Activated effector memory CD4-positive, alpha-beta T cell treated with Interleukin-2 at 50 U/mL for 16 hours (primary cell): Measurements from ENCODE around the gene KLHL15.
"Not testable (repeated sequence)": the region's sequence is repeated elsewhere in the genome, so short reads cannot be mapped to it uniquely, and the experiment has no call there.

Experiments used
- DNase-seq: peaks from one replicate; pipeline ENCODE4 v3.0.0-alpha.2; 2020

The KLHL15 gene

GRCh38 chrX:24027086-24027485 lies at the start of gene KLHL15:
Gene KLHL15, minus strand, starts transcription at chrX:24027186. Its CDS starts 20,493 bp downstream, at chrX:24006693.
- DNase-seq: no peak

- DNase-seq: no peak
Measured at GRCh38 chrX:24069877-24070276, 42.9 kb upstream of the KLHL15 start.

GRCh38 chrX:24063488-24063887 lies 36.5 kb upstream of the KLHL15 start:
- DNase-seq: no peak

- no peak for DNase-seq
Measured at GRCh38 chrX:24055043-24055356, 28.0 kb upstream of the KLHL15 start.

- peak; percentile 81 for DNase-seq
Measured at GRCh38 chrX:24054182-24055042, 27.4 kb upstream of the KLHL15 start, which contains the start of gene EIF2S3. Gene EIF2S3, plus strand, starts transcription at chrX:24054956. Its CDS starts 13 bp downstream, at chrX:24054969.

- DNase-seq: not testable (repeated sequence)
Measured at GRCh38 chrX:24050522-24051318, 23.7 kb upstream of the KLHL15 start.

- DNase-seq: not testable (repeated sequence)
Measured at GRCh38 chrX:24049643-24050042, 22.7 kb upstream of the KLHL15 start.

- not testable (repeated sequence) for DNase-seq
Measured at GRCh38 chrX:24046060-24046459, 19.1 kb upstream of the KLHL15 start.

- no peak for DNase-seq
Measured at GRCh38 chrX:24037729-24038128, 10.7 kb upstream of the KLHL15 start.

- no peak for DNase-seq
Measured at GRCh38 chrX:24034485-24034884, 7.5 kb upstream of the KLHL15 start.

GRCh38 chrX:24030597-24030996 lies 3.6 kb upstream of the KLHL15 start:
- DNase-seq: no peak

GRCh38 chrX:24027985-24028384 lies 999 bp upstream of the KLHL15 start:
- DNase-seq: no peak

- DNase-seq: no peak
Measured at GRCh38 chrX:24026432-24026831, 554 bp downstream of the KLHL15 start.

GRCh38 chrX:24025741-24026403 lies 1.1 kb downstream of the KLHL15 start:
- no peak for DNase-seq

GRCh38 chrX:24024819-24025740 lies 1.9 kb downstream of the KLHL15 start:
- DNase-seq: peak; percentile 69

- DNase-seq: no peak
Measured at GRCh38 chrX:24023972-24024669, 2.9 kb downstream of the KLHL15 start.

- DNase-seq: no peak
Measured at GRCh38 chrX:24023544-24023943, 3.4 kb downstream of the KLHL15 start.

- DNase-seq: no peak
Measured at GRCh38 chrX:24020306-24020876, 6.6 kb downstream of the KLHL15 start.

- DNase-seq: no peak
Measured at GRCh38 chrX:24019448-24019847, 7.5 kb downstream of the KLHL15 start.

- no peak for DNase-seq
Measured at GRCh38 chrX:24018809-24019208, 8.2 kb downstream of the KLHL15 start.

GRCh38 chrX:24017674-24018073 lies 9.3 kb downstream of the KLHL15 start:
- no peak for DNase-seq
